ENCODE data around the gene CDC42BPG.
A peak's percentile ranks its signal among the peaks of the same experiment; 100 is the strongest.

CDC42BPG gene

DNA sequence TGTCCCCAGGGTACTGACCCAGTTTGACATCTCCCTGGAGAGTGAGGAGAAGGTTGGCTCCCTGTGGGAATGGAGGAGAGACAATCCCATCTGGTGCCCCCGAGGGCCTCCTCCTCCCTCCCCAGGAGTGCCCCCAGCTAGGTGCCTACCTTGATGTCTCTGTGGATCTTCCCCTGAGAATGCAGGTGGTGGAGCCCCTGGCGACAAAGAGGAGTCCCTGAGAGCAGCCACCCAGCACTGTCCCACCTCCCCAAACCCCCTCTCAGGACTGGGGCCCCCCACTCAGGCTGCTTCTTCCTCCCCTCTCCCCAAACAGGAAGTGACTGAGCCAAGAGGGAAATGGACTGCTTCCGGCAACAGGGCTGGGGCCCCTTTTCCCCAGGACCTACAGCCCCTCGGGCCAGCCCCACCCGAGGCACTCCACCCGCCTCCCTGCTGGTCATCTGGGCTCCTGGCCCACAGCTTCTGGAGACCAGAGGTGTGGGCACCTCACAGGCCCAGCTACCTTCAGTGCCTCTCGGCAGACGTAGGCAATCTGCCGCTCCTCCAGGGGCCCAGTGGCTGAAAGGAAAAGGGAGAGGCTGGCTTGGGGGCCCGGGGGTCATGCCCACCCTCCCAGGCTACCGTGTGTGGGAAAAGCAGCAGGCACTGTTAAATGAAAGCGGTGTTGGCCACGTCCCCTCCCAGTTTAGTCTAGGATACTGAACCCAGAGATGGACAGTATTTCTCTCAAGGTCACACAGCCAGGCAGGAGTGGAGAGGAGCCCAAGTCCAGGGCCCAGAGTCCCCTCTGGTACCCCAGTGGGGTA is 42.7 kb downstream of the CDC42BPG start:
- DNase-seq, result no peak

GRCh38 chr11:64801158-64801464 is 43.3 kb downstream of the CDC42BPG start:
- DNase-seq, result no peak

DNA sequence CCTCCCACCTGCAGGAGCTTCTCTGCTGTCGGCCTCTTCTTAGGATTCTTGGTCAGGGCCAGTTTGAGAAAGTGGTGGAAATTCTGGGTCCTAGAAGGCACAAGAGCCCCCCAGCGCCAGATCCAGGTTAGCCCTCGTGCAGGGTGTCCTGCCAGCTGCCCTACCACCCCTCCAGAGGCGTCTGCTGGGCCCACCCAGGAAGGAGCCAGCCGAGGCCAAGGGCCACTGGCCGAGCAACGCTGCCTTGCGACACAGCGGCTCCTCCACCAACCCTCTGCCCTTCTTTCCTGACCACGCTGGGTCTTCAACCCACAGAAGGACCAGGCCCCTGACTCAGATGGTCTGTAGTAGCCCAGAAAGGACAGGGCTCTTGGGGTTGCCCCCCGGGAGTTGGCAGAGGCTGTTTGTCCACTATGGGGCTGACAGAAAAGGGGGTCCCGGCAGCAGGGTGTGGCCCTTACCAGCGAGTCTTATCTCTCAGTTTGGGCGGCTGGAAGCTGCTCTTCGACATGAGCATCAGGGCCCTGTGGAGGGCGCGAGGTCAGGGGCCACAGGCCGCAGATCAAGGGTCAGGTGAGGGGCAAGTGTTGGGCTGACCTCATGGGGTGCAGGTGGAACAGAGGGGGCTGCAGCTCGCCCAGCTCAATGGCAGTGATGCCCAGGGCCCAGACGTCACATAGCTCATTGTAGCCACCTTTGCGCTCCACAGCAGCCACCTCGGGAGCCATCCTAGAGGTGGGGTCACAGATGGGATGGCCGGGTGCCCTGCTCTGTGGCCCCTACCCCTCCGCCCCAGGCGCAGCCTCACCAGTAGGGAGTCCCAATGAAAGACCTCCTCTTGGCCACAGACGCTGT is 43.9 kb downstream of the CDC42BPG start:
- no peak for DNase-seq

DNA sequence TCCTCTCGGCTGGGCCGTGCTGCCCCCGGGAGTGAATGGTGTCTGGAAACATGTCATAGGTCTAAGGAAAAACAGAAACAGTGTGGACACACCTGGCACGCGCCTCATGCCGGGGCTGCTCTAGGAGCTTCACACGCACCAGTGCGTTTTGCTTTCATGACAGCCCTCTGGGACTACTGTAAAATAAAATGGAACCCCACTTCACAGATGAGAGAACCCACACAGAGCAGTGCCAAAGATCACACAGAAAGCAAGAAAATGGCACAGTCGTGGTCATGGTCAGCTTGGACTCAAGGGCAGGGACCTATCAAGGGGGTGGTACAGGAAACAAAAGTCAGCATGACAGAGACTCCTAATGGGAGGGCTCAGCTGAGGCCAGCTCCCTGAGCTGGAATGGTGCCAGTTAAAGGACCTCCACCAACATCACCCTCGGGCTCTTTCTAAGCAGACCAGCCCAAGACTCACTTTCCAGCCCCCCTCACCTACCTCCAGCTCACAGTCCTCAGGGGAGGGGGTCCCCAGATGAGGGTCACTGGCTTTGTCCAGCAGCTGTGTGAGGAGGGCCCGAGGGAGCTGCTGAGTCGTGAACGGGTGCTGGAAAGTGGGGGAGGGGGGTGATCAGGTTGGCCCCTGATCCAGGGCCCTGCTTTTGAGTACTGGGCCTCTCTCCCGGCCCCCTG is 44.7 kb downstream of the CDC42BPG start:
- no peak for DNase-seq

GRCh38 chr11:64799256-64799622 is 45.2 kb downstream of the CDC42BPG start:
- DNase-seq, result no peak

DNA sequence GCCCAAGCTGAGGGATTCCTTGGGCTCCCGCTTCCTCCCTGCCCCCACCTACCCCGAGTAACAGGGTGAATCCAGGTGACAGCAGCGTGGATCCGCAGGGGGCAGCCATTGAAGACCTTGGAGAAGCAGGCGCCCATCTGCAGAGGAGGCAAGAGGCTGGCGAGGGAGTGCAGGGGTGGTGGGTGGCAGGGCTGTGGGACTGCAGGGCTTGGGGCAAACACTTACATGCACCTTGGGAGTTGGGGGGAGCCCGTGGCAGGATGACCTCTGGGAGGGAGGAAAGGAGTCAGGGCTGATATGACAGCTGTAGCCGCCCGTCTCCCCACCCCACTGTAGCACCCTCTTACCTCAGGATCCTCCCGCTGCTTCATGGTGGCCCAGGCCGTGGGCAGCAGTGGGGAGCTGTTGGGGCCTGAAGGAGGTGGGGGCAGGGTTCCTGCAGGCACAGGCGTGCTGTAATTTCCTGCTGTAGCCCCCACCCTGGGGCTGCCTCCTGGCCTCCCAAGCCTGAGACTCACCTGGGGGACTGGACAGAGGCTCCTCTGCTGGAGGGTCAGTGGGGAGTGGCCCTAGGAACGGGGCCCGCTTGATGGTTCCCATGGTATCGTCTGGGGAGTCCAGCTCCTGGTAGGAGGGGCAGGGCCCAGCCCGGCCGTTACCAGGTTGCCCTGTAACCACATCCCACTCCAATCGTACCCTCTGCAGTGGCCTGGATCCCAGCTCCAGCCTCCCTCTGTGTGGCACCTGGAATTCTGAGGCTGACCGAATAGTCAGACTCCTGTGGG is 47.5 kb downstream of the CDC42BPG start:
- DNase-seq, result no peak

DNA sequence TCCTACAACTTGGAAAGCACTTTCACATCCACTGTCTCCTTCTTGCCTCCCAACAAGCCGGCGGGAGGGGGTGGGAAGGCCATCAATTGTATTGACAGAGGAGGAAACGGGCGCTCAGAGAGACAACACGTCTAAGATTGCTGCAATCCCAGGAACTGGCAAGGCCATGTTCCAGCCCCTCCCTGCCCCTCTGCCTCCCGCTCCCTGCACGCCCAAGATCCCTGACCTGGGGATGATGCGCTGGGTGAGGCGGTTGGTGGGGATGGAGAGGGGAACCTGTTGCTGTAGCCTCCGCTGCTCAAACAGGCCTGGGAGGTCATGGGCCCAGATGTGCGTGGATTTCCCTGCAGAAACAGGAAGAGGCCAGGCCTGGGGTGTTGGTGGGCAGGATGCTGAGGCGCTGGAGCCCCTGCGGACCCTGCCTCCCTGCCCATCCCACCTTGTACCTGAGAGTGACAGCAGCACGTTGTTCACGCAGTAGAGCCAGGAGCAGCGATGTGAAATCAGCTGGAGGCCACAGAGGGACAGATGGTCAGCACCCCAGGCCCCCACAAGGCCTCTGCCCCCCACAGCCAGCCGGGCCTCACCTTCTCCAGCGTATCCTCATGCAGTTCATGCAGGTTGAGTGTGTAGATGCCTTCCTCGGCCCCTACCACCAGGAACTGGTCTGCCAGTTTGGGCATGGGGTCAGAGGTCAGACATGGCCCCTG is 48.3 kb downstream of the CDC42BPG start:
- no peak for DNase-seq

DNA sequence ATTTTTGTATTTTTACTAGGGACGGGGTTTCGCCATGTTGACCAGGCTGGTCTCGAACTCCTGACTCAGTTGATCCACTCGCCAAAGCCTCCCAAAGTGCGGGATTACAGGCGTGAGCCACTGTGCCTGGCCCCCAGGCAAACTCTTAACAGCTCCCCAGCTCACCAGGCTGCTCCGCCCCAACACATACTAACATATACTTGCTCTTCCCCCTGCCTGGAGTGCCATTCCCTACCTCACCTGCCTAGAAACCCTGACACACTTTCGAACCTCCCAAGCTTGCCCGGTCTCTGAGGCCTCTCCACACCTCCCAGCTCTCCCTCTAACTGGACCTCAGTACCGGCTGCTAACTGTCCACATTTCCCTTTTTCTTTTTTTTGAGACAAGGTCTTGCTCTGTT is 49.9 kb downstream of the CDC42BPG start:
- no peak for DNase-seq

GRCh38 chr11:64793271-64794160 is 50.9 kb downstream of the CDC42BPG start:
- no peak for DNase-seq

DNA sequence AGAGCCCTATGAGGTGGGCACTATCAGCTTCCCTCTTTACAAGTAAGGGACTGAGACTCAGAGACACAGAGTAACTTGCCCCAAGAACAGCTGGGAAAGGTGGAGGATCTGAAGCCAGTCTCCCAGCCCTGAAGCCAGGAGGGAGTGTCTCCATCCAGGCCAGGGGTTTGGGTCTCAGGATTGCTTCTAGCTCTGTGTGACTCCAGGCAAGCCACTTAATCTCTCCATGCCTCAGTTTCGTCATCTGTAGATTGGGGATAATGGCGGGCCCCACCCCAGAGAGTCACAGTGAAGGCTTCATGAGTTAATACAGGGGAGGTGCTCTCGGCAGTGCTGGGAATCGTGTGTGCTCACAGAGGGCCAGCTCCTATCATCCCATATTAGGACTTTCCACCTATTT is 52.0 kb downstream of the CDC42BPG start:
- DNase-seq, result no peak

- DNase-seq, result no peak
Observed at GRCh38 chr11:64791781-64792291, 52.6 kb downstream of the CDC42BPG start.

DNA sequence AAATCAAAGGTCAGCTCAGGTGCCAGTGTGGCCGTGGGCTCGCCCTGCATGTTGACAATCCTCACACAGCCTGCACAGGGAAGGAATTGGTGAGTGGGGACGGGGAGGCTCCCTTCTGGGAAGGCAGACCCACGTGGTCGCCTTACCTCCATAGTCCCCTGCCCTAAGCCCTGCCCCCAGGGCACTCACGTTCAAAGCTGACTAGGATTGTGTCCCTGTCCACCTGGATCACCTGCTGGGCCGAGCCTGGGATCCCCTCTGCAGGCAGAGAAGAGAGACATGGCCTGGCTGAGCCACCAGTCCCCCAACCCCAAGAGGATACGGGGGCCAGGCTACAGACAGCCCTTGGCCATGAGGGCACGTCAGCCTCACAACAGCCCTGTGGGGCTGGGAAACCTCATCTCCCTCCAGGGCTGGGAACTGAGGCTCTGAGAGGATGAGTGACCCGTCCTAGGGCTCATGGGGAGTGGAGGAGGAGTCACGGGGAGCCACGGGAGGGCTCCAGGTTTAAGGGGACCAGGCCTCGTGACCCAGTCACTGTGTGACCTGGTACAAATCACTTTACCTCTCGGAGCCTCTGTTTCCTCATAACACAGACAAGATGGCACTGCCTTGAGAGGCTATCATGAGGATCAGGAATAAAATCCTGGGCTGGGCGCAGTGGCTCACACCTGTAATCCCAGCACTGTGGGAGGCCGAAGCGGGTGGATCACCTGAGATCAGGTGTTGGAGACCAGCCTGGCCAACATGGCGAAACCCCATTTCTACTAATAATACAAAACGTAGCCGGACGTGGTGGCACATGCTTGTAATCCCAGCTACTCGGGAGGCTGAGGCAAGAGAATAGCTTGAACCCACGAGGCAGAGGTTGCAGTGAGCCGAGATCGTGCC is 54.0 kb downstream of the CDC42BPG start:
- DNase-seq, result no peak

GRCh38 chr11:64789331-64790204 is 54.9 kb downstream of the CDC42BPG start:
- no peak for DNase-seq

DNA sequence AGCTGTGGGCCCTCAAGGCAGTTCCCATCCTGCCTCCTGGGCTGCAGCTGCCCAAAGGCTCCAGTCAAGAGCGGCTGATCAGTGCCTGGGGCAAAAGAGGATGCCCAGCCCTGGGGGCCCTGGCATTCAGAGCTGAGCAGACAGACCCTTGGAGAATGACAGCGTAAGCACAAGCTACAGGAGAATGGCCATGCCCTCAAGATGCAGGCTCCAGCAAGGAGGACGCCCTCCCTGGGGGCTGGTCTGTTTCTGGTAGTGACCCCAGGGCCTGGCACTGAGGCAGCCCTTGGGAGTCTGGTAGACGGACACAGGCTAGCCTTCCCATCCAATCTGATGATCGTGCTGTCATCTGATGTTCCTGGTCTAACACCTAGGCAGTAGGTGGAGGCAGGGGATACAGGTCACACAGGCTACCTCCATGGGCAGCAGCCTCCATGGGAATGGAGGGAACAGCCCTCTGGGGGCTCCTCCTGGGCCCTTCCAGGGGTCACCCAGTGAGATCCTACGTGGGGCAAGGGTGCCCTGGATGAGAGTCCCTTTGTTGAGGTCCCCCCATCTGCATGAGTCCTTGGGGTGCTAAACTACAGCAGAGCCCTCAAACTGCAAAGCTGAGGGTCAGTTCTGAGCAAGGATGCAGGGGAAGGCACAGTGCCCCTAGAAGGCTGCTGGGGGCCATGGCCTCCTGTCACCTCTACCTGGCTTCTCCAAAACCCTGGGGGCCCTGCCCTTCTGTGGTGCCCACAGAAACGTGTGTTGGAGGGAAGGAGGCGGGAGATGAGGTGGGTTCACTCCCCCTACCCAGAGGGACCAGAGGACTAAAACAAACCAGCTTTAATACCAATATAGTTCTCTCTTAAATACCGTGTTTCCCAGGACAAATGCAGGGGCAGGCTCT is 55.9 kb downstream of the CDC42BPG start:
- no peak for DNase-seq

DNA sequence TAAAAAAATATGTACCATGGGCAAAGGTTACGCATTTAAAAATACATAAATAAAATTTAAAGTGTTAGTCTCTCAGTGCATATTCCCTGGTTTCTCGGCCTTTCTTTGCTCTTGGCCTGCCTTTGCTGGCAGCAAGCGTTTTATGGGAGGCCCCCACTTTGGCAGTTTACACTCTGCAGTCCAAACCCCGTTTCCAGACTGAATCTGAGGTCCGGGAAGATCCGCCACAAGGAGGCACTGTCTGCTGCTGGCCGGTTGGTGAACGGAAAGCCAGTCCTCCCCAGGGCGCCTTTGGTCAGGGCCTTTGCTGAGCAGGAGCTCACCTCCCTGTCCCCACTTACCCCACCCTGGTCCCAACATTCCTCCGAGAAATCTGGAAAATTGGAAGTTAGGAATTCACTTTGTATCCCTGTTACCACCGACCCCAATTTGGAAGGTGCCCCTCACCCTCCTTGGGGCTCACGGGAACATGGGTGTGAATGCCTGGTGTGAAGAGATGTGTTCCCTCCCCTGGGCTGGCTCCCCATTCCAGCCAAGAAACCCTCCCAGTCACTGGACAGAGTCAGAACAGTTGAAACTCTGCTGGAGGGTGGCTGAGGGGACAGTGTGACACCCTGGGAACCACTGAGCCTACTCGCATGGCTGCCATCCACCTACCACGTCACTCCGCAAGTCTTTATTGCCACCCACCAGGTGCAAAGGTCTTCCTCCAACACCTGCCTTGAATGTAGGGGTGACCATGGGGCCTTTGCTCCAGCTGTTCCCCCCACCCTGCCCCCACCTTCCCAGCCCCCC is 56.7 kb downstream of the CDC42BPG start:
- peak; percentile 74 for DNase-seq

DNA sequence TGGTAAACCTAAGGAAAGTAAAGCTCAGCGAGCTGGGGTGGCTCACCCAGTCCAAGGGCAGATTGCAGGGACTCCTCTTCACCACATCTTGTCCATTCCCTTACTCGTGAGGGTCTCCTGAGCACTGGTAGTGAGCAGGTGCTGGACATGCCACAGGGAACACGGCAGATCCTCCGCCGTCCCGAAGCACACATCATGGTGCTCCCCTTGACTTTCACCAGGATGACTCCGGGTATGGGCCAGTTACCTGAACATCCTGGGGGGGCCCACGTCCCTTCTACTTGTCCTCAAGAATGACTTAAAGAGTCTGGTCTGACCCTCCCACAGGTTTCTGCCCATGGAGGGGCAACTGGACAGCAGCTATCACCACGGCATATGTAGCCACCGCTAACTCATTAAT is 58.1 kb downstream of the CDC42BPG start:
- DNase-seq, result no peak

Data from activated CD4-positive, alpha-beta T cell treated with anti-CD3 and anti-CD28 coated beads for 48 hours (primary cell).